Measurements from ENCODE around the gene KHK.
"Not testable (repeated sequence)": the region's sequence is repeated elsewhere in the genome, so short reads cannot be mapped to it uniquely, and the experiment has no call there.

Gene KHK

GRCh38 chr2:27097341-27097740 is 10.8 kb downstream of the KHK start:
- DNase-seq (ENCODE audit: low spot score): no peak

- DNase-seq (ENCODE audit: low spot score): no peak
These were observed 12.9 kb downstream of the KHK start for GRCh38 chr2:27099334-27099955.

- DNase-seq (ENCODE audit: low spot score): no peak
These were observed 13.5 kb downstream of the KHK start for GRCh38 chr2:27100036-27100435.

GRCh38 chr2:27102329-27102728 is 15.8 kb downstream of the KHK start:
- DNase-seq (ENCODE audit: low spot score): no peak

GRCh38 chr2:27105981-27106380 is 19.4 kb downstream of the KHK start:
- DNase-seq (ENCODE audit: low spot score): no peak

- no peak for DNase-seq (ENCODE audit: low spot score)
These were observed 21.6 kb downstream of the KHK start for GRCh38 chr2:27108221-27108620.

GRCh38 chr2:27109083-27109482 is 22.5 kb downstream of the KHK start:
- no peak for DNase-seq (ENCODE audit: low spot score)

GRCh38 chr2:27110603-27111352 is 24.2 kb downstream of the KHK start:
- DNase-seq (ENCODE audit: low spot score): not testable (repeated sequence)

- not testable (repeated sequence) for DNase-seq (ENCODE audit: low spot score)
These were observed 25.0 kb downstream of the KHK start for GRCh38 chr2:27111392-27112078.

GRCh38 chr2:27115519-27115918 is 28.9 kb downstream of the KHK start:
- no peak for DNase-seq (ENCODE audit: low spot score)

- DNase-seq (ENCODE audit: low spot score): peak; percentile 49
These were observed 31.5 kb downstream of the KHK start for GRCh38 chr2:27117995-27118524.

- peak; percentile 55 for DNase-seq (ENCODE audit: low spot score)
These were observed 32.2 kb downstream of the KHK start, which contains the start of gene CGREF1 for GRCh38 chr2:27118525-27119329. CGREF1 (minus strand) TSS chr2:27119128; CDS start chr2:27104366, 14,762 bp downstream.

- not testable (repeated sequence) for DNase-seq (ENCODE audit: low spot score)
These were observed 32.7 kb downstream of the KHK start for GRCh38 chr2:27119330-27119670.

GRCh38 chr2:27121906-27122305 is 35.3 kb downstream of the KHK start:
- no peak for DNase-seq (ENCODE audit: low spot score)

- DNase-seq (ENCODE audit: low spot score): no peak
These were observed 36.2 kb downstream of the KHK start for GRCh38 chr2:27122791-27123190.

GRCh38 chr2:27123302-27124150 is 37.0 kb downstream of the KHK start, which contains the start of gene ABHD1:
ABHD1 (plus strand) TSS chr2:27123815; CDS start chr2:27123949, 134 bp downstream.
- DNase-seq (ENCODE audit: low spot score): peak; percentile 54

- no peak for DNase-seq (ENCODE audit: low spot score)
These were observed 38.5 kb downstream of the KHK start for GRCh38 chr2:27125104-27125503.

- no peak for DNase-seq (ENCODE audit: low spot score)
These were observed 39.7 kb downstream of the KHK start for GRCh38 chr2:27126252-27126710.

- no peak for DNase-seq (ENCODE audit: low spot score)
These were observed 41.5 kb downstream of the KHK start for GRCh38 chr2:27127883-27128667.
